Stimulated activated CD4-positive, alpha-beta T cell treated with anti-CD3 and anti-CD28 coated beads, Interleukin-2, amount 100 ng/mL, for 24 hours (primary cell): ENCODE data around the gene ZNF282.
"Not testable (repeated sequence)": the region's sequence is repeated elsewhere in the genome, so short reads cannot be mapped to it uniquely, and the experiment has no call there.

Experiments used
- DNase-seq, 2 donors: peaks; one replicate each; pipeline ENCODE4 v3.0.0-alpha.2; 2020

Gene ZNF282

DNA sequence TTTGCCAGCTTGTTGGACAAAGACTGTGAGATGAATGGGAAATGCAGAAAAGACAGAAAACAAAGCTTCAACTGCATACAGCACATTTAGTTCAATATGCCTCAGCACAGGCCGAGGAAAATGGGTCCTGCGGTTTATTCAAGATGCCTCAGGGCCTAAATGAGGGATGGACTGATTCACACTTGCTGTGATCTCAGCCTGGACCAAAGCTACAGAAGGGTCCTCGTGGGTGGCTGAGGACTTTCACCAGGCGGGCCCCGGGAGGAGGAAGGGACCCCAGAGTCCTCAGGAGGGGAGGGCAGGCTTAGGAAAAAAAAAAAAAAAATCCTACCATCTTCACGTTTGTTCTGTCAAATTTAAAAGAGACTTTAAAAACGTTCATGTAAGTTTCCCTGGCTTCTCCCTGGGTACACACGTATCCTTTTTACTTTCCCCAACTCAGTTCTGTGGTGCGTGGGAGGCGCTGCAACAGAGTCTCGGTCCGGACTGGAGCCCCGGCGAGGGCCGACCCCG lies 66.0 kb downstream of the ZNF282 start:
- peak in 1 of 2 donors; percentile 33 for DNase-seq

DNA sequence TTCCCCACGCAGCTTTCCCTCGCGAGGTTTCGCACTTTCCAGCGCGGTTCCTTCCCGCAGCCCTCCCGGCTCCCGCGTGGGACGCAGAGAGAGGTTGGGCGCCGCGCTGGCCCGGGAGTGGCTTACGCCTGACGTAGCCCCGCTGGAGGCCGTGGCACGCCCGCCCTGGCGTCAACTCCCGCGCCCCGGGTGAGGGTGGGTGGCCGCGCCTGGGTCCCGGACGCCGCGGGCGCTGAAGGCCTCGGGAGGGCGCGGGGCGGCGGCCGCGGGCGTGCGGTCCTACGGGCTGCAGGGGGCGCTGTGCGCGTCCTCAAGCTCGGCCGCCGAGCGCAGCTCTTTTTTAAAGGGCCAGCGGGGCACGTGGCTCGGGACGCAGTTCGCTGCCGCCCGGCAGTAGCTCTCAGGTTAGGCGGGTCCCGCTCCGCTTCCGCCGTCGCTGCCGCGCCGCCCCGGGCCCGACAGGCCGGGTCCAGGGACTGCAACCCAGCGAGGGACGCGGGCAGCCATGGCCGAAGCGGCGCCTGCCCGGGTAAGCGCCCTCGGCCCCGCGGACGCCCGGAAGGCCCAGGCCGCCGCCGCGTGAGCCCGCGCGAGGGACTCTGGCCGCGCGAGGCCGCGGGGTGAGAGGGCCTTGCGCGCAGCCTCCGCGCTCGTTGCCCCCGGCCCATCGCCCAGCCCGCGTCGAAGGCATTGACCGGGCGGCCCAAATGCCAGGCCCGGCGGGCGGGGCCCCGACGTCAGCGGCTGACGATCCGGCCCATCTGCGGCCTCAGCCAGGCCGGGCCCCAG lies 66.7 kb downstream of the ZNF282 start, which contains the start of gene ZNF783:
Gene ZNF783 (plus strand): TSS at position 368 of the 789 bp plus-strand sequence. CDS start 138 bp downstream, at position 506.
- DNase-seq: peak; percentile 85 to 87

DNA sequence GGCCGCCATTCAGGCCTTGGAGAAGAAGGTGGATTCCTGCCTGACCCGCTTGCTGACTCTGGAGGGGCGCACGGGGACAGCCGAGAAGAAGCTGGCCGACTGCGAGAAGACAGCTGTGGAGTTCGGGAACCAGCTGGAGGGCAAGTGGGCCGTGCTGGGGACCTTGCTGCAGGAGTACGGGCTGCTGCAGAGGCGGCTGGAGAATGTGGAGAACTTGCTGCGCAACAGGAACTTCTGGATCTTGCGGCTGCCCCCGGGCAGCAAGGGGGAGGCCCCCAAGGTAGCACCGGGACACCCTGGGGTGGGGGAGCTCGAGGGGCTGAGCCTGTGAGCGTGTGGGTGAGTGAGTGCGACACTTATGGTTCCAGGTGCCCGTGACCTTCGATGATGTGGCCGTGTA lies 71.1 kb downstream of the ZNF282 start:
- no peak for DNase-seq

- no peak for DNase-seq
Measured at GRCh38 chr7:149267733-149268132, 72.4 kb downstream of the ZNF282 start.

GRCh38 chr7:149274424-149274823 lies 79.1 kb downstream of the ZNF282 start:
- DNase-seq: not testable (repeated sequence)
